NB4 (cell line): Measurements from ENCODE around the gene NFATC2.

Experiments used
- MYC ChIP-seq: IDR thresholded peaks from 2 replicates; pipeline ENCODE4 v1.6.1; 2011; ENCODE audit warnings: low read depth, low read length
- POLR2A ChIP-seq: IDR thresholded peaks from 2 replicates; pipeline ENCODE4 v1.6.1; 2011; ENCODE audit warnings: mild to moderate bottlenecking; ENCODE audit not compliant: insufficient read length; ENCODE audit errors: extremely low read depth
- TF ChIP-seq, protein P1 (sequence below): IDR thresholded peaks from one replicate; pipeline ENCODE4 v1.5.1; 2012; ENCODE audit warnings: low read depth, low read length
- TF ChIP-seq, protein P2 (sequence below): IDR thresholded peaks from 2 replicates; pipeline ENCODE4 v1.6.1; 2011; ENCODE audit warnings: low read depth, low read length

GRCh38 chr20:51487076-51487475 lies 55.4 kb downstream of the NFATC2 start:
- TF ChIP-seq POLR2A = no peak
- TF ChIP-seq, protein P1, sequence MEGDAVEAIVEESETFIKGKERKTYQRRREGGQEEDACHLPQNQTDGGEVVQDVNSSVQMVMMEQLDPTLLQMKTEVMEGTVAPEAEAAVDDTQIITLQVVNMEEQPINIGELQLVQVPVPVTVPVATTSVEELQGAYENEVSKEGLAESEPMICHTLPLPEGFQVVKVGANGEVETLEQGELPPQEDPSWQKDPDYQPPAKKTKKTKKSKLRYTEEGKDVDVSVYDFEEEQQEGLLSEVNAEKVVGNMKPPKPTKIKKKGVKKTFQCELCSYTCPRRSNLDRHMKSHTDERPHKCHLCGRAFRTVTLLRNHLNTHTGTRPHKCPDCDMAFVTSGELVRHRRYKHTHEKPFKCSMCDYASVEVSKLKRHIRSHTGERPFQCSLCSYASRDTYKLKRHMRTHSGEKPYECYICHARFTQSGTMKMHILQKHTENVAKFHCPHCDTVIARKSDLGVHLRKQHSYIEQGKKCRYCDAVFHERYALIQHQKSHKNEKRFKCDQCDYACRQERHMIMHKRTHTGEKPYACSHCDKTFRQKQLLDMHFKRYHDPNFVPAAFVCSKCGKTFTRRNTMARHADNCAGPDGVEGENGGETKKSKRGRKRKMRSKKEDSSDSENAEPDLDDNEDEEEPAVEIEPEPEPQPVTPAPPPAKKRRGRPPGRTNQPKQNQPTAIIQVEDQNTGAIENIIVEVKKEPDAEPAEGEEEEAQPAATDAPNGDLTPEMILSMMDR = no peak
- TF ChIP-seq, protein P2, sequence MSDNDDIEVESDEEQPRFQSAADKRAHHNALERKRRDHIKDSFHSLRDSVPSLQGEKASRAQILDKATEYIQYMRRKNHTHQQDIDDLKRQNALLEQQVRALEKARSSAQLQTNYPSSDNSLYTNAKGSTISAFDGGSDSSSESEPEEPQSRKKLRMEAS = no peak
- TF ChIP-seq MYC = no peak
